ENCODE results near the gene CCR4. TPM values are rescaled to one million over a fixed set of nuclear protein-coding genes. Genes with fewer than 3 reads are reported as not detected.
"Not testable (repeated sequence)": the region's sequence is repeated elsewhere in the genome, so short reads cannot be mapped to it uniquely, and the experiment has no call there.

Gene CCR4
- polyA plus RNA-seq, 4 donors, result 0.08 to 0.26 (median 0.17) TPM

GRCh38 chr3:32977861-32978260 is 26.4 kb downstream of the CCR4 start:
- no peak for DNase-seq (ENCODE audit: low read depth in 4 of 4, low spot score in 3 of 4)

- no peak for DNase-seq (ENCODE audit: low read depth in 4 of 4, low spot score in 3 of 4)
Observed at GRCh38 chr3:32978331-32978730, 26.9 kb downstream of the CCR4 start.

- no peak for DNase-seq (ENCODE audit: low read depth in 4 of 4, low spot score in 3 of 4)
Observed at GRCh38 chr3:32983124-32983523, 31.7 kb downstream of the CCR4 start.

- DNase-seq (ENCODE audit: low read depth in 4 of 4, low spot score in 3 of 4), result not testable (repeated sequence)
Observed at GRCh38 chr3:32984918-32985317, 33.5 kb downstream of the CCR4 start.

- DNase-seq (ENCODE audit: low read depth in 4 of 4, low spot score in 3 of 4), result no peak
Observed at GRCh38 chr3:32989171-32989570, 37.7 kb downstream of the CCR4 start.

GRCh38 chr3:32990116-32990515 is 38.7 kb downstream of the CCR4 start:
- no peak for DNase-seq (ENCODE audit: low read depth in 4 of 4, low spot score in 3 of 4)

- no peak for DNase-seq (ENCODE audit: low read depth in 4 of 4, low spot score in 3 of 4)
Observed at GRCh38 chr3:32991781-32992180, 40.3 kb downstream of the CCR4 start.

GRCh38 chr3:32992310-32992686 is 40.9 kb downstream of the CCR4 start:
- DNase-seq (ENCODE audit: low read depth in 4 of 4, low spot score in 3 of 4), result no peak

GRCh38 chr3:32994045-32994444 is 42.6 kb downstream of the CCR4 start:
- no peak for DNase-seq (ENCODE audit: low read depth in 4 of 4, low spot score in 3 of 4)

GRCh38 chr3:32995098-32995497 is 43.7 kb downstream of the CCR4 start:
- no peak for DNase-seq (ENCODE audit: low read depth in 4 of 4, low spot score in 3 of 4)

- no peak for DNase-seq (ENCODE audit: low read depth in 4 of 4, low spot score in 3 of 4)
Observed at GRCh38 chr3:32996048-32996754, 44.8 kb downstream of the CCR4 start.

- DNase-seq (ENCODE audit: low read depth in 4 of 4, low spot score in 3 of 4), result no peak
Observed at GRCh38 chr3:32996755-32997091, 45.3 kb downstream of the CCR4 start.

GRCh38 chr3:32998631-32999451 is 47.4 kb downstream of the CCR4 start:
- DNase-seq (ENCODE audit: low read depth in 4 of 4, low spot score in 3 of 4), result no peak

- no peak for DNase-seq (ENCODE audit: low read depth in 4 of 4, low spot score in 3 of 4)
Observed at GRCh38 chr3:33000691-33001385, 49.4 kb downstream of the CCR4 start.

GRCh38 chr3:33001889-33002288 is 50.4 kb downstream of the CCR4 start:
- DNase-seq (ENCODE audit: low read depth in 4 of 4, low spot score in 3 of 4), result no peak

GRCh38 chr3:33003308-33003707 is 51.9 kb downstream of the CCR4 start:
- DNase-seq (ENCODE audit: low read depth in 4 of 4, low spot score in 3 of 4), result no peak

GRCh38 chr3:33004205-33004604 is 52.8 kb downstream of the CCR4 start:
- no peak for DNase-seq (ENCODE audit: low read depth in 4 of 4, low spot score in 3 of 4)

- DNase-seq (ENCODE audit: low read depth in 4 of 4, low spot score in 3 of 4), result no peak
Observed at GRCh38 chr3:33004961-33005360, 53.5 kb downstream of the CCR4 start.

All from left renal pelvis (tissue), 4 donors.